OCI-M1 (cell line): ENCODE data around the gene IGFBP4.

Source experiments
- DNase-seq: peaks from one replicate; lab custom pipeline; 2025; lab: John Stamatoyannopoulos, UW

IGFBP4 gene

DNA sequence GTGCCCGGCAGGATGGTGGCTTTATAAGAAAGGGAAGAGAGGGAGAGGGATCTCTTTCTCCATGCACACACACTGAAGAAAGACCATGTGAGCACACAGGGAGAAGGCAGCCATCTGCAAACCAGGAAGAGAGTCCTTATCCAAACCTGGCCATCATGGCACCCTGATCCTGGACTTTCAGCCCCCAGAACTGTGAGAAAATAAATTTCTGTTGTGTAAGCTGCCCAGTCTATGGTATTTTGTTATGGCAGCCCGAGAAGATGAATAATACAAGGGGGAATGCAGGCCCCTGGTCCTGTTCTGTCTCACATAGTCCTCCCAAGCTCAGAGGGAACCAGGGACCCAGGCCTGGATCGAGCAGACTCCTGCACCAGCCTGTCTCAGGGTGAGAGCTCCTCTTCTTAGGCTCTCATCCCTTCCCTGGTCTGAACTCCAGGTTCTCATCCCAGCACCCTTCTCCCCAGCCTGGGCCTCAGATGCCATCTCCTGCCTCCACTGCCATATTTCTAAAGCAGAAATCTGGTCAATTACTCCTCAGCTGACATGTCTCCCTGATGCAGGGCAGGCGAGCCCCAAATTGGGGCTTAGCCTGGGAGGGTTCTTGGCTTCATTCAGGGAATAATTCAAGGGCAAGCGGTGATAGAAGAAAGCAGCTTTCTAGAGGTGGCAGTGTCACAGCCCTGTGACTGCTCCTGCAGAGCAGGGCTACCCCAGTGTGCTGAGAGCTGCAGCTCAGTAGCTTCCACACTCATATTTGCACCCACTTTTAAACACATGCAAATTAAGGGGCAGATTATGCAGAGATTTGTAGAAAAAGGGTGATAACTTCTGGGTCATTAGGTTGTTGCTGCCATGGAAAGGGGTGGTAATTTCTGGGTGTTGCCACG lies 28.8 kb downstream of the IGFBP4 start:
- DNase-seq, result no peak

DNA sequence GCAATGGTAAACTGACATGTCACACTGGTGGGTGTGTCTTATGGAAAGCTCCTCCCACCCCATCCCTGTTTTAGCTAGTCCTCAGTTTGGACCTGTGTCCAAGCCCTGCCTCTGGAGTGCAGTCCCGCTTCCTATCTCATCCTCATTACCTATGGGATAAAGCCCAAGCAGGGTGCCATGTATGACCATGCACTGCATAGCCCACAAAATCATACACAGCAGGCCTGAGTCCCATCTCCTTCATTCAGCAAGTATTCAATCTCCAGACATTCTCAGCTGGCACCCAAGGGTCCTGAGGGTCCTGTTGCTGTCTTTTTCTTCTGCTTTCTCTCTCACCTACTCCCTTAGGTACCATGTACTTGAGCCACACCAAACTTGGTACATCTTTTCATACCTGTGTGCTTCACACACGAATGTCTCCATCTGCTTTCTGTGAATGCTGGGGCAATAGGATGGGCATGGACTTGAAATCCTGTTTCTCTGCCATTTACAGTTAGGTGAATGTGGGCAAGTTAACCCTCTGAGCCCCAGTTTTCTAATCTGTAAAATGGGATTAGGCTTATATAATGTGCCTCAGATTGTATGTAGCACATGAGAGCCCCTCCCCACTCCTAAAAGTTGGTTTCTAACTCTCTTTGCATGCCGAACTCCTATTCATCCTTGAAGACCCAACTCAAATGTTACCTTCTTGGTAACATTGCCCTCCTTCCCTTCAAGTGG lies 29.6 kb downstream of the IGFBP4 start:
- peak; percentile 12 for DNase-seq

DNA sequence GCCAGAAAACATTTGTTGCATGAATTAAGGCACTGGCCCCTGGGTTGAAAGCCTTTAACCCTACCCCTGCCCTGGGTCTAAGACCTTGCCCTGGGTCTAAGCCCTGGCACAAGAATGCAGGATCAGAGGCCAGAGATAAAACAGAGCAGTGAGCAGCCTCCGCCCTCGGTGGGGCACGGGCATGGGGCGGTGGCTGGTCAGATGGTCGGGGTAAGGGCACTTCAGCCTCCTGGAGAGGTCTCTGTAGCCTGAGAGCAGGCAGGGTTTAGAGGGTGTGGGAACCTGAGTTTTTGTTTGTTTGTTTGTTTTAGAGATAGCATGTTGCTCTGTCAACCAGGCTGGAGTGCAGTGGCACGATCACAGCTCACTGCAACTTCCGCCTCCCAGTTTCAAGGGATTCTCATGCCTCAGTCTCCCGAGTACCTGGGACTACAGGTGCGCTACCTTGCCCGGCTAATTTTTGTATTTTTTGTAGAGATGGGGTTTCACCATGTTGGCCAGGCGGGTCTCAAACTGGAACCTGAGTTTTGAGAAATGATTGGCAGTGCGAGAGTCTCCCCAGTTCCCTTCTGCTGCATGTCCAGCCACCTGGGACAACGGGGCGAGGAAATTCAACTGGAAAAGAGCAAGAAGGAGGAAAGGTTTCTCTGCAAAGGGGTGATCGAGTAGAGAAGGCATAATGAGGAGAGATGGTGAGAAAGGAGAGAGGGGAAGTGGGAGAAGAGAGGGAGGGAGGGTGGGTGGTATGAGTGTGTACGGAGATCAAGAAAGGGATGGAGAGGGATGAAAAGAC lies 30.5 kb downstream of the IGFBP4 start:
- no peak for DNase-seq

DNA sequence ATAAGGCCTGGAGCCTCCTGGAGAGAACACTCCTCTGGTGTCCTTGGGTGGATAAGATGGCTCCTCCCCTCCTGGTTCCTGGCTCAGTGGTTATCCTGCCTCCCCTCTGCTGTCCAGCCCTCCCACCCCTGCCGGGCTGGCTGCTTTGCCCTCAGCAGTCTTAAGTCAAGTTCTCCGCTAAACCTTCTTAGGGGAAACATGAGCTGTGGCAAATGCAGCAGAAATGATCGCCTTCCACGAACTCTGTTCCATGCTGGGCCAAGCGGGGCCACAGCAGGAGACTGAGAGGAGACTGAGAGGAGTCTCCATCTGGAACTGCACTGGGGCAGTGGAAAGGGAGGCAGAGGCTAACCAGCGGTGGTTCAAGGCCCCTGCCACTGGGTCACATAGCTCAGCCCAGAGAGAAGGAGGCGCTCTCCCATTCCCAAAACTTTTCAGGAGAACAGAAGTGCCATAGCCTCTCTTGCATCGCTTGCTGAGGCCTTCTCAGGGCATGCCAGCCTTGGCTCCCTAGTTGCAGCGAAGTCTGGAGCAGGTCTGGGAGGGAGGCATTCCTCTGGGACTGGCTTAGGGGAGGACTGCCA lies 31.3 kb downstream of the IGFBP4 start:
- DNase-seq, result no peak

DNA sequence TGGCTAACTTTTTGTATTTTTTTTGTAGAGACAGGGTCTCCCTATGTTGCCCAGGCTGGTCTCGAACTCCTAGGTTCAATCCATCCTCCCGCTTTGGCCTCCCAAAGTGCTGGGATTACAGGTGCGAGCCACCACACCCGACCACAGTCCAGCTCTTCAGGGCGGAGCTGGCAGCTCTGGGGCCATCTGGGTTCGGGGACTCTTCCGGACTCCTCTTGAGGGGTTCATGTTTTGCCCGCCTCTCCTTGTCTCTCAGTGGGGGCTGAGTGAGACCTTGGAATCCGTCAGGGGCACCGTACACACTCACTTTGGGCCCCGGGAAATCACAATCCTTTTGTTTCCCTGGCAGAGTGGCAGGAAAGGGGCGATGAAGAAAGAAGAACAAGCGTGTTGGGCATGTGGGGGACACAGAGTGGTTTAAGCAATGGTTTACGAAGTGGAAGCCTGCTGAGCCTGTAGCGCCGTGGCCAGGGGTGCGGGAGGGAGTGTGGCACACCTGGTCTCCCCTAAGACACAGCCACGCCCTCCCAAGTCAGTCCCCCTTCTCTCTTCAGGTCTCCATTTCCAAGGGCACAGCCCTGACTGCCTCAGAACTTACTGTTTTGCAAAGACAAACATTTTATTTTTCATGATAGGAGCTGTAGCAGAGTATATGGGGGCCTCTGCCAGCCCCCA lies 32.1 kb downstream of the IGFBP4 start:
- no peak for DNase-seq

DNA sequence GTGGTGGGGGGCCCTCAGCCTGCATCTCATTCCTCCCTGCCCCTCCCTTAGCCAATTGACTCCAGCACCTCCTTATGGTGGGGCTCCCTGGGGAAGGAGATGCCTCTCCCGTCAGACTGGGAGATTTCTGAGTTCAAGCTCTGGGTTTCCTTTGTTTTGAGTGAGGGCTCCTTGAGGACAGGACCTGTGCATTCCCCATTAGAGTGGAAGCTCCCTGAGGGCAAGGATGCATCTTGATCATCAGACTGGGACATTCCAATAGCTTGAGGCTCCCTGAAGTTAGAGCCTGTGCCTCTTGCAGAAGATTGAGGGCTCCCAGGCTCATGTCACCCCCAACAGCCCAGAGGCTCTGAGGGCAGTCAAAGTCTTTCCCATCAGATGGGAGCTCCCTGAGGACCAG lies 34.5 kb downstream of the IGFBP4 start:
- no peak for DNase-seq

DNA sequence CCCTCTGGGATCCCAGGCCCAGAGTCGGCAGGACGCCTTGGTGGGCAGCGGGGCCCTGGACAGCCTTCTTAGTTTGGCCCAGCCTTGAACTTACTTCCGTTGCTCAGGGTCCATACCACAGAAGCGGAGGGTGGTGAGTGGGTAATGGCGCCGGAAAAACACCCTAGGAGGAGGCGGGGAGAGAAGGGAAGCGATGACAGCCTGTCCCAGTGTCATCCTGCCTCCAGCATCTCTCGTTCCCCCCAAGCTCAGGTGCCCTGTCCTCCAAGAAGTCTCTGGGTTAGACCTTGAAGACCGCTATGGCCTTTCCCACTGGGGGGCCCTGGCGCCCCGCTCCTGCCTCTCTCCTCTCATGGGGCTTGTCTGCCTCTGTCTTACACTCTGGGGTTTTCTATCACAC lies 35.2 kb downstream of the IGFBP4 start:
- DNase-seq, result no peak

DNA sequence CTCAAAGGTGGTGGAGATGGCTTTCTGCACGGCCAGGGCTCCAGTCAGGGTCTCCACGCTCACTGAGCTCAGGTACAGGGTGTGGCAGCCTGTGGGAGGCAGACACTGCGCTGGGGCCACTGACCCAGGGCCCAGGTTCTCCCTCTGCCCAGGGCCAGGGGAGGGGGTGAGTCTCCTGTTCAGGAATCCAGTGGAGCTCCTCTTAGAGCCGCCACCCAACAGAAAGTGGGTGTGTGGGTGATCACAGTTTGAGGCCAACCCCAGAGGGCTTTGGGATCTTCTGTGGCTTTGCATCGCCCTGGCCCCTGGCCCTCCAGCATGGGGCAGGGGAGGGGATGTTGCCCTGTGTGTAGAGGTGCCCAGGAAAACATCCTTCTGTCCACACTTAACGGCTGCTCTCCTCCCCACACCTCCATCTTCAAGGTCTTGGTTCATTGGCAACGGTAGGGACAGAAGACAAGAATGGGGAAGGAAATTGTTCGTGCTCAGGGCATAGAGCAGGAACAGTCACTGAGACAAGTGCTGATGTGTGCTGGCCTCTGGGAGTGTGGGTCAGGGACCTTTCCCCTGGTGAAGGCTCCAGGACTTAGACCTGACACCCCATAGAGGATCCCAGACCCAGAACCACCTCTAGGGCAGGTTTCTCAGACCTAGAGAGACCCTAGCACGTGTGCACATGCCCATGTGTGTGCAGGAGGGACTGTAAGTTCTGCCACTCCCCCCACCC lies 36.7 kb downstream of the IGFBP4 start:
- DNase-seq, result no peak

DNA sequence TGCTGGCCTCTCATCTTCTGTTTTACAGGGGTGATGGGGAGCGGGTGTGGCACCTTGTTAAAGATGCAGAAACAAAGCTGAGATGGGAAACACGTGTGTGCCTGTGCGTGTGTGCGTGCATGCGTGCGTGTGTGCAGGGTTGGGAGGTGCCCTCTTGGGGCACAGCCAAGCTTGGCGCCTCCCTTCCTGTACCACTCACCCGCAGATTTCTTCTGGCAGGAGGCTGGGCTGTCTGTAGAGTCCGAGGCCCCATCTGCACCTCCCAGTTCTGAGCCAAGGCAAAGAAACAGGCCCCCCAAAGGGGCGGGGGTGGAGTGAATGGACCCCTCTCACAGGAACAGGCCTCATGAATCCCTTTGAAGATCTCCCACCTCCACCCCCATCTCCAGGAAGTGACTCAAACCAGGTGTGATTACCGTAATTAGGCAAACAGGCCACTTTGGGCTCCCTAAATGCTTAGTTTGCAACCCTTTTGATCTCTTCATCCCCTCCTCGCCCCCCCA lies 37.3 kb downstream of the IGFBP4 start:
- no peak for DNase-seq

DNA sequence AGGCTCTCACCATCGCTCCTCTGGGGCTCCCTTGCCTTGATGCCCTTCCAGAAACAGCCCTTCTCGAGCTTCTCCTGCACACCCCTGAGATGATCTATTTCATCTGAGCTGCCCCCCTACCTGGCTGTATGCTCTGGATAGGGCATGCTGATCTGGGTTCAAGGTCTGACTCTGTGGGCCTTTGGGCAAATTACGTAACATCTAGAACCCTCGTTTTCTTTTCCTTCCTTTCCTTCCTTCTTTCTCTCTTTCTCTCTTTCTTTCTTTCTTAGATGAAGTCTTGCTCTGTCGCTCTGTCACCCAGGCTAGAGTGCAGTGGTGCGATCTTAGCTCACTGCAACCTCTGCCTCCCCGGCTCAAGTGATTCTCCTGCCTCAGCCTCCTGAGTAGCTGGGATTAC lies 37.9 kb downstream of the IGFBP4 start:
- no peak for DNase-seq

DNA sequence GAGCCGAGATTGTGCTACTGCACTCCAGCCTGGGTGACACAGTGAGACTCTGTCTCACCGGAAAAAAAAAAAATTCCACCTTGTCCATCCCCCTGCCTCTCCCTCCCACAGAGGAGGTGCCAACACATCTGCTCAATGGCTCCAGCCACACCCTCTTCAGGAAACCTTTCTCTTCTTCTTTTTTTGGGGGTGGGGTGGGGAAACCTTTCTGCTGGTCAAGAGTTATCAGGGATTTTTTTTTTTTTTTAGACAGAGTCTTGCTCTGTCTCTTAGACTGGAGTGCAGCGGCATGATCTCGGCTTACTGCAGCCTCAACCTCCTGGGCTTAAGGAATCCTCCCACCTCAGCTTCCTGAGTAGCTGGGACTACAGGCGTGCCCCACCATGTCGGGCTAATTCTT lies 39.5 kb downstream of the IGFBP4 start:
- DNase-seq, result no peak

DNA sequence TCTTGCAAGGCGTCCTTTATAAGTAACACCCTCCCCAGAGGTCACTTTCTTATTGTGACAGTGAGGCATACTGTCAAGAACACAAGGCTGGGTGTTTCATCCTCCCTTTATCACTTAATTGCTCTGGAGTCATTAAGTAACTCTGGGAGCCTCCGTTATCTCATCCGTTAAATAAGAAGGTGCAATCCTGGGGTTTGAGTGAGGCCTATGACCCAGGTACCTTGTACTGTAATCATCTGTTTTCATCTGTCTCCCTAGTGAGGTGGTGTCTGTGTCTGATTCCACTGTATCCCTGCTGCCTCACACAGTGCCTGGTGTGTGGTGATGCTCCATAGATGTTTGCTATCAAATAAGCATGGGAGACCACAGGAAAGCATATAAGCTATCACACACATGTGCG lies 40.4 kb downstream of the IGFBP4 start:
- no peak for DNase-seq

DNA sequence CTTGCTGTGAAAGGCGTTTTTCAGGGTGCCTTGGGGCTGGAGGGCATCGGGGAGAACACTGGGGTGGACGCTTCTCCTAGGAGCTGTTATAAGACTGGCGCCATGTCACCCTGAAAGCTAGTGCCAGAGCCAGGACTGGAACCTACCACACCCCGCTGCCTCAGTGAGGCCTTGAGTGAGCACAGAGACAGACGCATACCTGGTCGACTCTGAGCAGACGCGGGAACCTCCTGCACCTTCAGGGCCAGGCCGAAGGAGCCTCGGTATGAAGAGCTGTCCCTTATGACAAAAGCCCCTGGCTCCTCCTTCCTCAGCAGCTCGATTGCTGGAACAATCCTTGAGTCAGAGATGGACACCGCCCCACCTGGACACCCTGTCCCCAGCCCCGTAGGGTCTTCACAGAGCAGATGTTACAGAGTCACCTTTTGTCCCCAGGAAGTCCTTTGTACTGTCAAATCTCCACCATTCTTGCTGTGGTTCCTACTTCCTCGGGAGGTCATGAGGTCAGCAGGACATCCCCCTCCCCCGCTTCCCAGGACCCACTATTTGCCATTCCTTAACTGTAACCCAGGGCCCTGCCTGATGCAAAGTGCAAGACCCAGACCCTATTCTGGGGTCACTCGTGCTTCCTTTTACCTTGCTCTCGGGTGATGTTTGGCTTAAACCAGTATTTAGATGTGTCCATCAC lies 41.2 kb downstream of the IGFBP4 start:
- no peak for DNase-seq

DNA sequence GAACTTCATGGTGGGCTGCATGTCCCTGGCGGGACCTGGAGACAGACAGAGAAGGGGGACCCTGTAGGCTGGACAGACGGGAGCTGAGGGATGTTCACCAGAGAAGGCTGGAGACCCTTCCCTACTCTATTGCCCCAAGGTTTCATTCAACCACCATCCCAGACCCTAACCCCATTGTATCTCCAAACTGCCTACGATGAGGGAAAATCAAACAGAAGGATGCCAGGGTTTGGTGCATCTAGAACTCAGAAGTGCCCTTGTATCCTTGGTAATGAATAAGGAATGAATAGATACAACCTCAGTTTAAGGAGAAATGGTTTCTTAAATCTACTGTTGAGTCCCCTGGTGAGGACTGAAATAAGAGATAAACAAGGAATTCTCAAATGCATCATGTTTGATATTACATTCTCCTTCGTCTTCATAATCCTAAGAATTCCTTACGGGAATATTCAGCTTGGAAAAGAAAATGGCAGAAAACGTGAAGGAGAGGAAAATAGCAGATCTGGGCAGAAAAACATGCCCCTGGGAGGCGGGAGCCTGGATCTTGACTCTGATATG lies 41.8 kb downstream of the IGFBP4 start:
- no peak for DNase-seq

DNA sequence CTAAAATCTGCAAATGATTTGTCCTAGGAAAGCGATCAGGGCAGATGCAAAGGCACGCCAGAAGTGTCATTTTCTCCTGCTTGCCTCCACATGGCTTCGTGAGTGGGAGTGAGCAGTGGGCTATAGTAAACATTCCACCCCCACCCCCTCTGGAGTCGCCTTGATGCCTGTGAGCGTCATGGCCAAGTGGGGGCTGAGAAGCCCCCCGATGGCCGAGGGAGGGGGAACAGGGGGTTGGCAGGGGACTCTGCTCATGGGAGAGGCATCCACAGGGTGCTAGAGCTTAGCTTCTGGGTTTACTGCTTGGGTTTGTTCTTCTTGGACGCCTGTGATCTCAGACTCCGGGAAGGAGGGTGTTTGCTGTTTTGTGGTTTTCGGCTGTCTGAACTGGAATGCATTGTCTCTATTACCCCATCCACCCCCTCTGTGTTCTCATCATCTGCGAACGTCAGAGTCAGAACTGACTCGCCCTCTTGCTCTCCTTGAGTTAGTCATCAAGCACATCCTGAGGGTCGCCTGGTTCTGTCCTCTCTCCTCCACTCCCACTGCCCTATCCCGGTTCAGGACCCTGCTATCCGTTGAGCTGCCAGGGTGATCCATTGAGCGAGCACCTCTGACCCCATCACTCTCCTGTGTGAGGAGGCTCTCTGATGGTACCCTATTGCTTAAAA lies 42.7 kb downstream of the IGFBP4 start:
- peak; percentile 10 for DNase-seq

DNA sequence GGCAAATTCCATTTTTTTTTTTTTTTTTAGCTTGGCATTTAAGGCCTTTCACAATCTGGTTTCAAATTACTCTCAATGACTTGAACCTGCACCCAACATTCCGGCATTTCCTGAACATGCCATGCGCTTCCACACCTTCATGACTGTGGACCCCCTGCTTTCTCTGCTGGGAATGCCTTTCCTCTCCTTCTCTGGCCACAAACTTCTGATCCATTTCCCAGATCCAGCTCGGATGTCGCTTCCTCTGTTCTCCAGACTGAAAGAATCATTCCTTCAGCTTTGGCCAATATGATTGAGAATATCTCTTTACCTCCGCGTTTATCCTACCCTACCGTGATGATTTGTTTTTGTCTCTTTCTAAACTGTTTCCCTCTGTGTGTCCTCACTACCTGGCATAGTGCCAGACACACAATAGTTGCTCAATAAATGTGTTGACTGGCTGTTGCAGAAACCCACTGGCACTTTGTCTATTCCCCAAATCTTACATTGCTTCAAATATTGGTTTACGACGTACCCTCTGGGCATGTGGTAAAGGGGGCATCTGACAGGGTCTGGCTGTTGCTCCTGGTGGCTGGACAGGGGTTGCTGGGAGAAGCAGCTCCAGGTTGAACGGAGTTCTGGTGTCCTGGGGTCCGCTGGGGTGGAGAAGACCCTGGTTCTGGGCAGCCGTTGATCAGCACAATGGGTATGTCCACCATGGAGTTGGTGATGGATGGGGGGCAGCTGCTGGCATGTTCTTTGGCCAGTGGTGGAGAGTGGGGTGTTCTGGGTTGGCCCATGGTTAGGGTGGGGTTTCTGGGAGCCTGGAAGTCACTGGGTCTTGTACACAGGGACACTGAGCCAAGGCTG lies 43.5 kb downstream of the IGFBP4 start:
- DNase-seq, result peak; percentile 8

DNA sequence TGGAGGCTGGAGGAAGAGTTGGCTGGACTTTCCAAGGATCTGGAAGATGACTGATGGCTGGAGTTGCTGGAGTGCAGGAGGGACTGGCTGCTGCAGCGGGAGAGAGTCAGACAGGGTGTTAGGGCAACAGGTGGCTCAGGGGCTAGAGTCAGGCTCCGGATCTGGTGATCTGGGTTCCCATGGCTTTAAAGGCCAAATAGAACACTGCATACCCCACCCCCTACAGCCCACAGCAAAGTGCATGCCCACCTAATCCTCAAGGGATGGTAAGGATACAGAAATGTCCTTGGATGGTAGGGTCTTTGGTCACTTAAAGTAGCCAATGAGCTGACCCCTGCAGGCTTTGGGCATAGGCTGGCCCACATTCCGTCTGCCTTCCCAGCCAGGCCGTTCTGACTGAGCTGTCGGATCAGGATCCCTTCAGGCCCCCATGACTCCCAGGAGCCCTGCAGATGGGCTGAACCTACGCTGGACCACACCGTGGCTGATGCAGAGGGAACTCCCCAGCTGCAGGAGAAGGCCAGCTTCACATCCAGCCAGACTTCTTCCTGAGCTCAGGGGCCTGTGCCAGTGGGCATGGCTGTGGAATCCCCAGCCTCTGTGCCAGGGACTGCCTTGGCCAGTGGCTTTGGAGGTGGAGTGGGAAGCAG lies 44.2 kb downstream of the IGFBP4 start:
- DNase-seq, result no peak
